GM15510 (cell line): ENCODE data around the gene PSENEN.
A peak's percentile ranks its signal among the peaks of the same experiment; 100 is the strongest.

Experiments used
- POLR2A ChIP-seq: IDR thresholded peaks from 3 replicates; pipeline ENCODE4 v1.6.1; 2011; ENCODE audit warnings: borderline replicate concordance; ENCODE audit not compliant: insufficient read length; ENCODE audit errors: extremely low read depth

PSENEN gene

GRCh38 chr19:35738021-35738886 lies 7.2 kb upstream of the PSENEN start:
- no peak for TF ChIP-seq POLR2A

- TF ChIP-seq POLR2A: no peak
These were observed 6.6 kb upstream of the PSENEN start for GRCh38 chr19:35738887-35739229.

DNA sequence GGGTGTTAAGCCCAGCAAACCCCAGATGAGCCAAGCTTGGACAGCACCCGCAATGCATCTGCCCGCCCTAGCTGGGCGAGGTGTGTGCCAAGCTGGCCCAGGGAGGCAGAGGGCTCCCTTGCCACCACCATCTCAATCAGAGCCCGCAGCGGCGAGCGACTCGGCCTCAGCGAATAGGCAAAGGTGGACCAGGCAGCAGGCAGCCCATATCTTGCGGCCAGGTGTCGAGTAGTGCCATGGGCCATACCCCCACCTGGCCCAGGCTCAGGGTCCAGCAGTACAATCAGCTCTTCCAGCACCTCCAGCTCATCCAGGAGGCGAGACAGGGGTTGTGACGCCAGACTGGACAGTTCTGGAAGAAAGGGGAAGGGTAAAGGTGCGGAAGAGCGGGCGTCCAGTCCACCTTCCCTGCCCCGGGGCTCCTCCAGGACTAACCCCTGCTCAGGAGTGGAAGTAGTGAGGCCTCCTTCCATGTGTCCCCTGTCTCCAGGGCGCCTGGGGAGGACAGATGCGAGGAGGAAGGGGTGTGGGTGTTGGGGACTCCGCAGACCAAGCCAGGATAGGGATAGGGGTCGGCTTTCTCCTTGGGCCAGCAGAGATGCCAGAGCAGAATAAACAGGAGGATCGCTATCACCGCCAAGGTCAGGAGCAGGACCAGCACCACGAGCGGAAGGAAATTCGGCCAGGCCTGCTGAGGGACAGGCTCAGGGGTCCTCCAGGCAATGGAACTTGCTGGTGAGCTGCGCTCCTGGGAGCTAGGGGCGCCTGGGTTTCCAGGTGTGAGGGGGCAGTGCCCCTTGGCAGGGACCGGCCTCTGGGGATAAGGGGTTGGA lies 6.0 kb upstream of the PSENEN start:
- TF ChIP-seq POLR2A: no peak

- no peak for TF ChIP-seq POLR2A
These were observed 5.4 kb upstream of the PSENEN start for GRCh38 chr19:35740108-35740422.

DNA sequence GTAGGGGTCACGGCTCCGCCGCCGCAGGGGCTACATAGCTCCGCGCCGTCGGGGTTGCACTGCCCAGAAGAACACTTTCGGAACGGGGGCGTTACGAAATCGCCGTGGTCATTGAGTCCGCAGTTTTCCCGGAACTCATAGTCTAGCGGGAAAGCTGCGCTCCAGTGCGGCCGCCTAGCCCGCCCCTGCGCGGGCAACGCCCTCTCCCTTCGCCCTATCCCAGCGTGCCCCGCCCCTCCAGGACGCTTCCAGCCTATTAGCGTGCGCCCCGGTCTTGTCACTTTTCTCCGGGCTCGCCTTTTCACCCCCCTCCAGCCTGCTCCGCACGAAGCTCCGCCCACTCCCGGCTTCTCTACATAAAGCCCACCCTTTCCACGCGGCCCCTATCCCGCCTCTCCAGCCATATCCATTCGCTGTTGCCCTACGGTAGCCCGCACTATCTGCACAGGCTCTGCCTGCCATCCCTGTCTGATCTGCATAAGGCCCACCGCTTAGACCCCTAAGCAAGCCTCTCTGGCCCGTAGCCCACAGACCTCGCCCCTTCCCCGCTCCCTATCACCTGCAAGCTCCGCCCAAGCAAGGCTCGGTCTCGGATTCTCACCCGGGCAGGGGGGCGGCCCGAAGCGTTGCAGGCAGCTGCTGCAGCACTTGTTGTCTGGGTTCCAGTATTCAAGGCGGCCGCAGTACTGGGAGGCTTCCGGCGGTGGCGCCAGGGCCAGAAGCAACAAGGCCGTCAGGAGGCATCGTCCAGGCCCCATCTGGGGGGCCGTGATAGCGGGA lies 4.8 kb upstream of the PSENEN start:
- TF ChIP-seq POLR2A: peak; percentile 73

- TF ChIP-seq POLR2A: no peak
These were observed 4.3 kb upstream of the PSENEN start for GRCh38 chr19:35741203-35741515.

- peak; percentile 51 for TF ChIP-seq POLR2A
These were observed 3.2 kb upstream of the PSENEN start, which contains the start of gene IGFLR1 for GRCh38 chr19:35742121-35742724. TSS of gene IGFLR1 (minus strand) at chr19:35742452. CDS start at chr19:35741180, 1,272 bp downstream.

- TF ChIP-seq POLR2A: no peak
These were observed 1.6 kb upstream of the PSENEN start for GRCh38 chr19:35743640-35744429.

- TF ChIP-seq POLR2A: peak; percentile 84
These were observed 772 bp upstream of the PSENEN start for GRCh38 chr19:35744430-35745327.

GRCh38 chr19:35746087-35746462 lies 624 bp downstream of the PSENEN start:
- TF ChIP-seq POLR2A: no peak

DNA sequence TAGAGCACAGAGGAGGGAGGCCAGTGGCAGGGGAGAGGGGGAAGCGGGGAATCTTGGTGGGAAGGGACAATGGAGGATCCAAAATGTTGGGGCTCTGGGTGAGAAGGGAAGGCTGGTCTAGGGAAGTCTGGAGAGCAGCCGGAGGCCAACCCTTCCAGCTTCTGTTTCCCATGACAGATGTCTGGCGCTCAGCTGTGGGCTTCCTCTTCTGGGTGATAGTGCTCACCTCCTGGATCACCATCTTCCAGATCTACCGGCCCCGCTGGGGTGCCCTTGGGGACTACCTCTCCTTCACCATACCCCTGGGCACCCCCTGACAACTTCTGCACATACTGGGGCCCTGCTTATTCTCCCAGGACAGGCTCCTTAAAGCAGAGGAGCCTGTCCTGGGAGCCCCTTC lies 1.1 kb downstream of the PSENEN start:
- no peak for TF ChIP-seq POLR2A

- peak; percentile 66 for TF ChIP-seq POLR2A
These were observed 2.9 kb downstream of the PSENEN start, which contains the start of gene LIN37 for GRCh38 chr19:35748106-35749020. TSS of gene LIN37 (plus strand) at chr19:35748576. CDS start at chr19:35748725, 149 bp downstream.
